ENCODE measurements around the gene JAKMIP2. TPM values are rescaled to one million over a fixed set of nuclear protein-coding genes. Genes with fewer than 3 reads are reported as not detected.

JAKMIP2 gene
- total and polyA plus RNA-seq, 2 experiments from 2014 or later: 0.23 TPM; not detected in 1

GRCh38 chr5:147712598-147712997 lies 69.9 kb downstream of the JAKMIP2 start:
- in situ Hi-C loops (cut with MboI): no loop called here
- Histone ChIP-seq H3K4me2 (ENCODE audit: unreplicated experiment) (no peak overlapping the region), H3K79me2 (ENCODE audit: insufficient read depth) (no peaks in the 10 kb centered on the region), H3K9me3 (ENCODE audit: low read depth) (no peaks in the 10 kb centered on the region), H3K9me2 (ENCODE audit: insufficient read depth) (no peaks in the 10 kb centered on the region; the same call in 1 of the 2 replicates), H3K9ac (no peak overlapping the region), H4K20me1 (ENCODE audit: insufficient read depth) (no peaks in the 10 kb centered on the region), H3K36me3 (ENCODE audit: low read depth) (no peaks in the 10 kb centered on the region), H3K4me1 (ENCODE audit: insufficient read depth) (no peaks in the 10 kb centered on the region), H2AFZ (no peak overlapping the region), H3K27ac (no peak overlapping the region), H3F3A (ENCODE audit: insufficient read depth) (no peaks in the 10 kb centered on the region), H3K27me3 (replicated peaks; ENCODE audit: insufficient read depth) (no peaks in the 10 kb centered on the region), H3K4me3 (no peak overlapping the region)
- WGBS, 2 experiments (ENCODE audit: low coverage in 1 of 2, low lambda C conversion rate in 2 of 2, missing lambda C conversion rate in 2 of 2): 24 to 34% methylated on average over 4 of the region's 4 CpGs
- TF ChIP-seq EZH2 (IDR thresholded peaks at IDR 0.05; ENCODE audit: insufficient read depth, poor library complexity, severe bottlenecking) (no peak), EZH2phosphoT487 (IDR thresholded peaks at IDR 0.05; ENCODE audit: insufficient read depth, low read depth) (no peak)
- no peak for DNase-seq

GRCh38 chr5:147712019-147712418 lies 70.5 kb downstream of the JAKMIP2 start:
- Histone ChIP-seq H3K9ac (no peak overlapping the region), H3K4me2 (ENCODE audit: unreplicated experiment) (no peak overlapping the region), H3K9me2 (ENCODE audit: insufficient read depth) (no peaks in the 10 kb centered on the region; the same call in 1 of the 2 replicates), H3K79me2 (ENCODE audit: insufficient read depth) (no peaks in the 10 kb centered on the region), H4K20me1 (ENCODE audit: insufficient read depth) (no peaks in the 10 kb centered on the region), H3F3A (ENCODE audit: insufficient read depth) (no peaks in the 10 kb centered on the region), H3K27me3 (replicated peaks; ENCODE audit: insufficient read depth) (no peaks in the 10 kb centered on the region), H3K4me1 (ENCODE audit: insufficient read depth) (no peaks in the 10 kb centered on the region), H3K27ac (no peak overlapping the region), H2AFZ (no peak overlapping the region), H3K4me3 (no peak overlapping the region), H3K36me3 (ENCODE audit: low read depth) (no peaks in the 10 kb centered on the region), H3K9me3 (ENCODE audit: low read depth) (no peaks in the 10 kb centered on the region)
- DNase-seq: no peak
- TF ChIP-seq EZH2phosphoT487 (IDR thresholded peaks at IDR 0.05; ENCODE audit: insufficient read depth, low read depth) (no peak), EZH2 (IDR thresholded peaks at IDR 0.05; ENCODE audit: insufficient read depth, poor library complexity, severe bottlenecking) (no peak)
- in situ Hi-C loops (cut with MboI): no loop called here
- 17 to 19% methylated on average over 3 of the region's 3 CpGs for WGBS, 2 experiments (ENCODE audit: low coverage in 1 of 2, low lambda C conversion rate in 2 of 2, missing lambda C conversion rate in 2 of 2)

GRCh38 chr5:147711019-147711418 lies 71.5 kb downstream of the JAKMIP2 start:
- H3K4me2 ChIP-seq (ENCODE audit: unreplicated experiment): no peak overlapping the region
- H3K9me3 ChIP-seq (ENCODE audit: low read depth): no peaks in the 10 kb centered on the region
- in situ Hi-C loops (cut with MboI): no loop called here
- H2AFZ ChIP-seq: no peak overlapping the region
- H3K4me1 ChIP-seq (ENCODE audit: insufficient read depth): no peaks in the 10 kb centered on the region
- H3K9me2 ChIP-seq (ENCODE audit: insufficient read depth): no peaks in the 10 kb centered on the region; the same call in 1 of the 2 replicates
- no peaks in the 10 kb centered on the region for H3K79me2 ChIP-seq (ENCODE audit: insufficient read depth)
- no peak for TF ChIP-seq EZH2 (IDR thresholded peaks at IDR 0.05; ENCODE audit: insufficient read depth, poor library complexity, severe bottlenecking)
- TF ChIP-seq EZH2phosphoT487 (IDR thresholded peaks at IDR 0.05; ENCODE audit: insufficient read depth, low read depth): no peak
- H3K27me3 ChIP-seq (replicated peaks; ENCODE audit: insufficient read depth): no peaks in the 10 kb centered on the region
- H3K27ac ChIP-seq: no peak overlapping the region
- H4K20me1 ChIP-seq (ENCODE audit: insufficient read depth): no peaks in the 10 kb centered on the region
- H3K36me3 ChIP-seq (ENCODE audit: low read depth): no peaks in the 10 kb centered on the region
- H3K4me3 ChIP-seq: no peak overlapping the region
- no peak for DNase-seq
- no peaks in the 10 kb centered on the region for H3F3A ChIP-seq (ENCODE audit: insufficient read depth)
- H3K9ac ChIP-seq: no peak overlapping the region
- 10 to 19% methylated on average over 1 of the region's 1 CpG for WGBS, 2 experiments (ENCODE audit: low coverage in 1 of 2, low lambda C conversion rate in 2 of 2, missing lambda C conversion rate in 2 of 2)

GRCh38 chr5:147708708-147709107 lies 73.8 kb downstream of the JAKMIP2 start:
- no peaks in the 10 kb centered on the region for H3F3A ChIP-seq (ENCODE audit: insufficient read depth)
- no peaks in the 10 kb centered on the region for H3K27me3 ChIP-seq (replicated peaks; ENCODE audit: insufficient read depth)
- H2AFZ ChIP-seq: no peak overlapping the region
- no peaks in the 10 kb centered on the region for H3K4me1 ChIP-seq (ENCODE audit: insufficient read depth)
- H3K36me3 ChIP-seq (ENCODE audit: low read depth): no peaks in the 10 kb centered on the region
- no peaks in the 10 kb centered on the region for H3K9me2 ChIP-seq (ENCODE audit: insufficient read depth)
- in situ Hi-C loops (cut with MboI): no loop called here
- TF ChIP-seq EZH2phosphoT487 (IDR thresholded peaks at IDR 0.05; ENCODE audit: insufficient read depth, low read depth) (no peak), EZH2 (IDR thresholded peaks at IDR 0.05; ENCODE audit: insufficient read depth, poor library complexity, severe bottlenecking) (no peak)
- H3K79me2 ChIP-seq (ENCODE audit: insufficient read depth): no peaks in the 10 kb centered on the region
- H3K27ac ChIP-seq: no peak overlapping the region
- H3K9ac ChIP-seq: no peak overlapping the region
- H3K4me3 ChIP-seq: no peak overlapping the region
- H4K20me1 ChIP-seq (ENCODE audit: insufficient read depth): no peaks in the 10 kb centered on the region
- WGBS, 2 experiments (ENCODE audit: low coverage in 1 of 2, low lambda C conversion rate in 2 of 2, missing lambda C conversion rate in 2 of 2): 4 to 5% methylated on average over 2 of the region's 2 CpGs
- no peak overlapping the region for H3K4me2 ChIP-seq (ENCODE audit: unreplicated experiment)
- no peak for DNase-seq
- H3K9me3 ChIP-seq (ENCODE audit: low read depth): no peaks in the 10 kb centered on the region

- Histone ChIP-seq H3F3A (ENCODE audit: insufficient read depth) (no peaks in the 10 kb centered on the region), H3K9ac (no peak overlapping the region), H3K27ac (no peak overlapping the region), H4K20me1 (ENCODE audit: insufficient read depth) (no peaks in the 10 kb centered on the region), H3K79me2 (ENCODE audit: insufficient read depth) (no peaks in the 10 kb centered on the region), H3K36me3 (ENCODE audit: low read depth) (no peaks in the 10 kb centered on the region), H3K4me2 (ENCODE audit: unreplicated experiment) (no peak overlapping the region), H3K9me3 (ENCODE audit: low read depth) (no peaks in the 10 kb centered on the region), H3K4me3 (no peak overlapping the region), H3K9me2 (ENCODE audit: insufficient read depth) (no peaks in the 10 kb centered on the region), H3K4me1 (ENCODE audit: insufficient read depth) (no peaks in the 10 kb centered on the region), H2AFZ (no peak overlapping the region), H3K27me3 (replicated peaks; ENCODE audit: insufficient read depth) (no peaks in the 10 kb centered on the region)
- TF ChIP-seq EZH2phosphoT487 (IDR thresholded peaks at IDR 0.05; ENCODE audit: insufficient read depth, low read depth): no peak
- no peak for TF ChIP-seq EZH2 (IDR thresholded peaks at IDR 0.05; ENCODE audit: insufficient read depth, poor library complexity, severe bottlenecking)
- DNase-seq: no peak
- in situ Hi-C loops (cut with MboI): no loop called here
Observed at GRCh38 chr5:147704544-147704943, 78.0 kb downstream of the JAKMIP2 start.

Data from GM23248 (cell line).